Central memory CD4-positive, alpha-beta T cell (primary cell): ENCODE data around the gene KCNC2.

Source experiments
- DNase-seq: peaks from one replicate; pipeline ENCODE4 v3.0.0; 2022

The KCNC2 gene

DNA sequence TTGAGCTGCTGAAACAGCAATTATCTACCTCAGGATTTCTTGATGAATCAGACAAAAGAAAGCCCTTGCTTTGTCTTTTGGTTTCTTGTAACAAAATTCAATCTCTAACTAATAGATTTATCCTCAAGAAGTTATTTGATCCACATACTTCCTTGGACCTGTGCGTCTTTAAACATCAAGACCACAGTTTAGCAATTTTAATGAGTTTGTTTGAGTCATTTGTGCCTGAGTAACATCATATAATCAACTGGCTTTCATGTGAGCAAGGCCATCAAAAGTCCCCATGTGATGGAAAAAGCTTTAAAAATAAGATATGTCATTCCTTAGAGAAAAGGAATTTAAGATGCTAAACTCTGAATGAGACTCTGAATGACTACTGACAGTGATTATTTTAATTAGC, 52.3 kb downstream of the KCNC2 start:
- DNase-seq = no peak

DNA sequence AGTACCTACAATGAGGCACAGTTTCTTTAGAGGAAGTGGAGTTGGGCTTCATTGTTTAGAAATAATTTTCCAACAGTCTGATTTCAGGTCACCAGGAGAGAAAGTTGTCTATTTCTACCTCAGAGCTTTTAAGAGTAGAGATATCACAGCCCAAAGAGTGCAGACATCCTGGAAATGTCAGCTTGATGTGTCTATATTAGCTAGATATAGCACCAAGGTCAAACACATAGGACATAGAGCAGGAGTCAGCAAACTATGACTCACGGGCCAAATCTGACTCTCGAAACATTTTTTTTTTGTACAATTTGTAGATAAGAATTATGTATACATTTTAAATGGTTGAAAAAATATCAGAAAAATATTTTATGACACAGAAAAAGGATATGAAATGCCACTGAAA, 53.7 kb downstream of the KCNC2 start:
- DNase-seq = no peak

DNA sequence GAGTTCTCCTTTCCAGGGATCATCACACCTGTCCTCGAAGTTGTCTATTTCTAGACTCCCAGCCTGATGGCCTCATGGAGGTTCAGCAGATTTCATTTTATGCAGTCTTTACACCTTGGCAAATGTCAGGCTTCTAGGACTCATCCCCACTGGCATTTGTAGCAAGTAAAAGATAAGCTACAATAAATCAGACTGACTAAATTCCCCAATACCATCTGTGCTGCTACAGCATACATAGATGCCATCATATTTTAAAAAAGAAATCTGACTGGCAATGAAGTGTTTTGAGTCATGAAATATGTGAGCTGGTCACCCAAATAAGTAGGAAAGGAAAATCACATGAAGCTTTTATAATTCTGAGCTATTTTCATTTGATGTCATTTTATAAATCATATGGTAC, 55.3 kb downstream of the KCNC2 start:
- DNase-seq = no peak

DNA sequence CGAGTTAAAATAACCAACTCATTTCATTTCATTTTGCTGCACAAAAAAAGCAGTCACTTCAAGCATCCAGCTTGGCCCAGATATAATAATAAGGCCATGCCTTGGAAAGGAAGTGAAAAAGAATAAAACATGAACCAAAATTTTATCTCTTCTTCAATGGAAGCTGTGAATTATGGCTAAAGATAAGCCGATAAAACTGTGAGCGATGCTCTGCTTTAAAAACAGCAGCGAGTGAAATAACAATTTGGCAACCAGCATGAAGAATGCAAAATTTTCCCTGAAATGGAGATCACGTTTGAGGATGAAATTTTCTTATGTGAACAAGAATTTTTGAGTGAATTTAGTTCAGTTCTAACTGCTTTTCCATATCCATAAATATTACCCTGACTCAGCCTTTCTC, 70.4 kb downstream of the KCNC2 start:
- DNase-seq = no peak

DNA sequence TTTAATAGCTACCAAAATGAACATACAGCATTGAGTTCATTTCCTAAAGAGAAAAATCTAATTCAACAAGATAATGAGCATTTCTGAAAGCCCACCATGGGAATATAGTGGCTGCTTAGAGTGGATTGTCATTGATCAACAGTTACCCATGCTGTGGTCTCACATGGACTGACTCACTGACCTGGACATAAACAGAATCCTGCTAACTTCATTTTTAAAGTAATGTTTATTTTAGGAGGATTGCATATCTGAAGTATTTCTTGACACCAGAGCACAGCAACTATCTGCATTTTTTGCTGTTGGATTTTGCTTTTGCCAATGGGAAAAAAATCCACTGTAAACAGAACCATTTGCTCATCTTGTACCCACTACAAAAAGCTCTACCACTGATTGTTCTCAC, 71.7 kb downstream of the KCNC2 start:
- DNase-seq = no peak

- no peak for DNase-seq
Measured at GRCh38 chr12:75135026-75135425, 74.6 kb downstream of the KCNC2 start.

DNA sequence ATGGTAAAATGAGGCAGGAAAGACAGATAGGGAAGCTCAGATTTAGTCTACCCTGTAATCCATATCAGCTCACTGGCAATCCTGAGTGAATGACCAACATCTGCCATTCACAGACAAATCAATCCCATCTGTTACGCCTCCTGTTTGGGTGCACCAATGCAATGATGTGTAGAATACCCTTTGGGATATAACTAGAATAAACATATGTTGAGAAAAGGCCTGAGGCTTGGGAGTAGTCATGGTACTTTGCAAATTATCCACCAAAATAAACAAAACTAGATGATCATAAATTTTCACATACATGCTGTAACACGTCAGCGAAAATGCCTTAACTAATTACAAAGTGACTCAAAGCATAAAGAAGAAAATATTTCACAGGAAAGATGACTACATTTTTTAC, 78.8 kb downstream of the KCNC2 start:
- no peak for DNase-seq

DNA sequence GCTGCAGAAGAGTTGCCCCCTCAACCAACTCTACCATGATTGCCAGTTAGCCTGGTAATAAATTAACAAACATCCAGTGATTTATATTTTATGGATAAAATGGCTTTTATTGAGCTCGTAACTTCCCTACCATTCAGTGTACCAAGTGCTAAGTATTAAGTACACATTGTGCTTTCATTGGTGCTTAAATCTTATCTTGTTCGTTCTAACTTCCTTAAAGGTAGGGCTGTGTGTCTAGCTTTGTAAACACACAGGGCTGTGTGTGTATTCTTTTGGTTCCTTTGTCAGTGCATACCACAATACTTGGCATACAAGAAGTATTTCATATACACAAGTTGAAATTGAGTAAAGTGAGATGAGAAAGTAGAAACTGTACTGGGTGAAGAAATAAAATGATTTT, 80.4 kb downstream of the KCNC2 start:
- DNase-seq = no peak

DNA sequence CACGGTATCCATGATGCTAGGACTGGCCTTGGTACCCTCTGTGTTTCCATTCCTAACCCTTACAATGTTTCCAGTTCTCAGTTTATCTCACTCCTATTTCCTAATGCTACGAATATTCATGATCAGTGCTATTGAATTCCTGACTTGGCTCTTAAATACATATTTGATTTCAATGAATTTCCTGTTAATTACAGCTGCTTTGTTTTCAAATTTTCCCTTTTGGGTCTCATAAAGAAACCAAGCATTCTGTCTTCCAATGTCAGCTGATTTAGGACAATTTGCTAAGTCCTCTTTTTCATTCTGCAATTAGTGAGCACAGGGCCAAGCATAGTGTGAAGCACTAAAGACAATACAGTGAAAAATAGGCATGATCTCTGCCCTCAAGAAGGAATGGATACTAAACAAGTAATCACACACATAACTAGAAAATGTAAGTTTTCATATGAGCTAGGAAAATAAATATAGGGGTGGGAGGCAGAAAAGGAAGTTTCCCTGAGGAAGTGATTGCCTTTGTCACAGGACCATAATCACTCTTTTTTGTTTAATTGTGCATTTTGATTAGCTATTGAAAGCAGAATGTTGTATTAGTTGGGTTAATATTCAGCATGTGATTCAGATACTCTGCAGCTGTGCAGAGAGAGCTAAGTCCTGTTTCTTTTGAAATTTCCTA, 88.5 kb downstream of the KCNC2 start:
- no peak for DNase-seq

DNA sequence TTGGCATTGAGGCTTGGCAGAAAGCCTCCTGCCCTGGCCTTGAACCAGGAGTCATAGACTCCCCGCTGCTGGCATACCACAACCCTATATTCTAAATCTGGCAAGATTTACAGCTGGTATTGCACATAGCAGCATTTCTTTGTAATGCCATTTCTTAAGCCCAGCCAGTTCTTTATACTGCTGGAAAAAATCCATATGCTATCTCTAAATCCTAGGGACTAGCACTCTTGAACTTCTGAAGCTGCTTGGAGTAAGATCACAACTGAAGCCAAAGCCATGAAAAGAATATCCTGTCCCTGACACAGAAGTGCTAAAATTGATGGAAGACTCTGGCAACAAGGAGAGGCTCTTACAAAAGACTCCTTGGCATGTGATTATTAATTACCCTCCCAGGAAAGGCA, 89.3 kb downstream of the KCNC2 start:
- DNase-seq = no peak

DNA sequence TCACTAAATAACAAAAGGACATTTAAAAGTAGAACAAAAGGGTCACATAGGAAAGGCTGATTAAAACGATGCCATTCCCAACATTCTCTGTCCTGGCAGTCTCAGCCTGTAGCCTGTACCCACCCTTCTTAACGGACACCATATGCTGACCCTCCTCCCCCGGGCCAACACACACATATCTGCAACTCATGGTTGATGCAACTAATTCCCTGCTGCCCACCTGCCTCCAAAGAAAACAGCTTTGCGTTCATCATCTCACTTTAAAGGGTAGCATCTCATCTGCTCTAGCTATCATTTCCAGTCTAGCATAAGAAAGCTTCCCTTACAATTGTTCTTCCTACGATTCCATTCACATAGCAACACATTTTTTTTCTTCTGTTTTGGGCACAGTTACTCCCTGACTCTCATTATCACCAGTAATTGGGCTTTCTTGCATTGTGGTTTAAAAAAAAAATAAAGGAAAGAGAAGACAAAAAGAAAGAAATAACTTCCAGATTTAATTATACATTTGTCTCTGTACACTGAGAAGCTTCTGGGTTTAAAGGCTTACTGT, 92.9 kb downstream of the KCNC2 start:
- DNase-seq = no peak

- no peak for DNase-seq
Measured at GRCh38 chr12:75115748-75116147, 93.9 kb downstream of the KCNC2 start.

GRCh38 chr12:75103822-75104221, 105.8 kb downstream of the KCNC2 start:
- no peak for DNase-seq

- no peak for DNase-seq
Measured at GRCh38 chr12:75101781-75102180, 107.9 kb downstream of the KCNC2 start.

DNA sequence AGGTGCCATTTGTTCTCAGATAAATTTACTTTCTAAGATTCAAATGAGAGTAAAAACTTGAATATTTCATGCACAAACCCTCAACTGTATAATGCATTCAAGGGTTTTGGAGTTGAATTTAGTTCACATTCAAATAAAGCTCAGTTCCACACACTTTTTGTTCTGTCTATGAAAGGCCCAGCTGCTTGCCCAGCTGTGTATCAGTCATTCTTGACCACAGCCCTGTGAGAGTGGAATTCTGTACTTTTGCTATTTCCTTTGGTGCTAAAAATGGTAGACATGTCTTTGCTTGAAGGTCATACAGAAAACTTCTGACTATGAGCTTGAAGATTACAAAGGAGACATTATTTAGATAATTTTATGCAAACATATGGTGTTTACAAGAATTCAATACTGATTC, 110.4 kb downstream of the KCNC2 start:
- no peak for DNase-seq

- DNase-seq = no peak
Measured at GRCh38 chr12:75097003-75097402, 112.6 kb downstream of the KCNC2 start.

GRCh38 chr12:75087654-75088053, 122.0 kb downstream of the KCNC2 start:
- DNase-seq = no peak

- DNase-seq = no peak
Measured at GRCh38 chr12:75086091-75087038, 123.3 kb downstream of the KCNC2 start.

GRCh38 chr12:75081305-75081704, 128.3 kb downstream of the KCNC2 start:
- no peak for DNase-seq

DNA sequence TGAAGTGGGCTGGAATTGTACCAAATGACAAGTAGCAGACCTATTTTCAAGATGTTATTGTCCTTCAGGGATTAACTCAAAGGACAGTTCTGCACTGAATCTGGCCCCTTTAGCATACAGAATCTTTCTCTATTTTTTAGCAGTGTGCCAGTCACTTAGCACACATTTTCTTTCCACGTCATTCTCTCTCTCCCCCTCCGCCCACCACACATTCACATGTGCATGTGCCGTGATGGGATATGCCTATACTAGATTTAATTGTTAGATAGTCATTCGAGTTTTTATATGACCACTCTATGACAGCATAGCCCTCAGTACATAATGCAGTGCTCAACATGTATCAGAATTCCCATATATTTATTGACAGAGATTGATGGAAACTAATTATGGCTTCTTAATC, 129.1 kb downstream of the KCNC2 start:
- DNase-seq = no peak

DNA sequence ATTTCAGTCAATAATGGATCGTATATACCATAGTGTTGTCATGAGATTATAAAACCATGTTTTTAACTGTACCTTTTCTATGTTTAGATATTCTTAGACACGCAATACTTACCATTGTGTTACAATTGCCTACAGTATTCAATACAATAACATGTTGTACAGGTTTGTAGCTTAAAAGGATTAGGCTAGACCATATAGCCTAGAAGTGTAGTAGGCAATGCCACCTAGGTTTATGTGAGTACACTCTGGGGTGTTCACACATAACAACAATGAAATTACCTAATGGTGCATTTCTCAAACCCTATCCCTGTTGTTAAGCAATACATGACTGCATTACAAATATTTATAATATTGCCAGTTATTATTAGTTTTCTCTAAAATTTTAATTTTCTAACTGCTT, 144.2 kb downstream of the KCNC2 start:
- no peak for DNase-seq

DNA sequence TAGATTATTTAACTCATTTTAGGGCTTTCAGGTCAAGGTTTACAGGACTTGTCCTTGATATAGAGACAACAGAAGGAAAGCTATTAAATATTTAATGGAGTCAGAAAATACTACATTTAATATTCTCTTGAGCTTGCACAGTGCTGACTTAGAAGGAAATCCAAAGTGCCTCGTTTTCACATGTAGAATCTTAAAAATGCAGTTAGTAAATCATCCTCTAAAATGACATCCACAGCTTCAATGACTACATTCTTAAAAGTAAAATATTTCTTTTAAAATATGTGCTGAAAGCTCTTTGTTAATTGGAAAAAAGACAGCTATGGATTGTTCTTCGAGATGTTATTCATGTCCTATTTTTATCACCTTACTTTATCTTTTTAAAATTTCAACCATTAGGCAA, 146.9 kb downstream of the KCNC2 start:
- DNase-seq = no peak

DNA sequence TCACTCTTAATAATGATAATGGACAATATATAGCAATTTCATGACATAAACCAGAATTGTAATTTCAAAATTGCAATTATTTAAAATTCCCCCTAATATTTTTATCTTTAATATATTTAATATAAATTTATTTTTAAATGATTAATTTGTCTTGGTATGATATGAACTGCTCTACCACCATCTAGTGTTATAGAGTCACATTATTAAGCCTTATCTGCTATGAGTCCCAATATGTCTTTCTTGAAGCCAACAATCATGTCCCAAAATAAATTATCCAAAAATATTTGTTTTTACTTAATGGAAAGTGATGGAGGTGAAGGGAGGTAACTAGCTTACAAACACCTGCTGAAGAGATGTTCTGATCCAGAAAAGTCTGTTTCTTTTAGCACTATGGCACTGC, 151.4 kb downstream of the KCNC2 start:
- no peak for DNase-seq

- no peak for DNase-seq
Measured at GRCh38 chr12:75048767-75049166, 160.9 kb downstream of the KCNC2 start.
